Breast epithelium (tissue), 3 donors: Measurements from ENCODE around the gene CDKN2A.

Source experiments
- POLR2AphosphoS5 ChIP-seq, 3 donors: sonication (generic); formaldehyde crosslinking; IDR thresholded peaks; one replicate each; pipeline ENCODE4 v1.6.1; 2017; ENCODE audit warnings: antibody characterized with exemption in 3 of 3
- TF ChIP-seq, protein P1 (sequence below), 3 donors: fragments of 450-650 bp; IDR thresholded peaks; one replicate each; pipeline ENCODE4 v1.5.1; 2016 to 2017; ENCODE audit warnings: antibody characterized with exemption in 3 of 3, mild to moderate bottlenecking in 3 of 3, moderate library complexity in 3 of 3

DNA sequence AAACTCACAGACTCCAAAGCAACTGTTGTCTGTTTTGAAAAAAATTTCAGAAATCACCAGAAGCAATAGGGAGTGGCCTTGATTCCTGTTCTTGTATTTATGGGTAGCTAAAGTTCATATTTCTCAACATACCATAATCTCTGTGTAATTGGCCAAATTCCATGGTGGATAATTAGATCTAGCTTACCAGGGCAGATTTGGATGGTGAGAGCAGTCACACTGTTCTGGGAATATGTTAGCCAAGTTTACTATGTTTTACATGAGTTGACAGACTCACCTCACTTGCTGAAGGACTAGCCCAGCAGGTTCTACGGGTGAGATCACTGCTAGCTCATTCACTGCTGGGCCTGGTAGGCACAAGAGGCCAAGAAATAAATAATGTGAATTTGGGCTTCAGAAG lies 47.6 kb upstream of the CDKN2A start:
- TF ChIP-seq, protein P1, sequence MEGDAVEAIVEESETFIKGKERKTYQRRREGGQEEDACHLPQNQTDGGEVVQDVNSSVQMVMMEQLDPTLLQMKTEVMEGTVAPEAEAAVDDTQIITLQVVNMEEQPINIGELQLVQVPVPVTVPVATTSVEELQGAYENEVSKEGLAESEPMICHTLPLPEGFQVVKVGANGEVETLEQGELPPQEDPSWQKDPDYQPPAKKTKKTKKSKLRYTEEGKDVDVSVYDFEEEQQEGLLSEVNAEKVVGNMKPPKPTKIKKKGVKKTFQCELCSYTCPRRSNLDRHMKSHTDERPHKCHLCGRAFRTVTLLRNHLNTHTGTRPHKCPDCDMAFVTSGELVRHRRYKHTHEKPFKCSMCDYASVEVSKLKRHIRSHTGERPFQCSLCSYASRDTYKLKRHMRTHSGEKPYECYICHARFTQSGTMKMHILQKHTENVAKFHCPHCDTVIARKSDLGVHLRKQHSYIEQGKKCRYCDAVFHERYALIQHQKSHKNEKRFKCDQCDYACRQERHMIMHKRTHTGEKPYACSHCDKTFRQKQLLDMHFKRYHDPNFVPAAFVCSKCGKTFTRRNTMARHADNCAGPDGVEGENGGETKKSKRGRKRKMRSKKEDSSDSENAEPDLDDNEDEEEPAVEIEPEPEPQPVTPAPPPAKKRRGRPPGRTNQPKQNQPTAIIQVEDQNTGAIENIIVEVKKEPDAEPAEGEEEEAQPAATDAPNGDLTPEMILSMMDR (IDR thresholded peaks at IDR 0.05) = no peak
- TF ChIP-seq POLR2AphosphoS5 (IDR thresholded peaks at IDR 0.05) = peak in 1 of 3 donors; percentile 33
